IMR-90 (cell line): Measurements from ENCODE around the gene UBR1. TPM values are rescaled to one million over a fixed set of nuclear protein-coding genes. Genes with fewer than 3 reads are reported as not detected.
A peak's percentile ranks its signal among the peaks of the same experiment; 100 is the strongest.
"Not testable (repeated sequence)": the region's sequence is repeated elsewhere in the genome, so short reads cannot be mapped to it uniquely, and the experiment has no call there.

Source experiments
- ATAC-seq: fragments of 200-7000 bp; cut with Tn5 transposase; 2 replicates; pipeline ENCODE4 v1.9.1; 2020; ENCODE audit warnings: low read depth, mild to moderate bottlenecking, moderate library complexity
- BruUV-seq: library from RNA; stranded (reverse); fragments of 400-500 nt; replicated peaks from 2 replicates; lab custom pipeline; 2021; lab: Mats Ljungman, UMichigan
- CTCF ChIA-PET: fragments of 300-600 bp; formaldehyde crosslinking; extraction: SDS; loops from one replicate; lab custom pipeline; 2021; ENCODE audit warnings: antibody characterized with exemption; lab: Yijun Ruan, JAX
- POLR2A ChIA-PET: fragments of 300-600 bp; sonication (Branson Sonifier 250); formaldehyde crosslinking; loops from one replicate; lab custom pipeline; 2022; ENCODE audit warnings: antibody characterized with exemption; ENCODE audit not compliant: unreplicated experiment; lab: Charles Lee
- DNase-seq: peaks from one replicate; pipeline ENCODE4 v3.0.0; 2013
- H2AFZ ChIP-seq: replicated peaks from 2 replicates; pipeline ENCODE3; 2013; ENCODE audit warnings: low read length, mild to moderate bottlenecking; ENCODE audit not compliant: poor library complexity
- H2AK5ac ChIP-seq: 2 replicates; pipeline ENCODE4 v1.6.1; 2013; ENCODE audit warnings: low read depth, low read length, inconsistent platforms
- H2AK9ac ChIP-seq: replicated peaks from 2 replicates; pipeline ENCODE3; 2013; ENCODE audit warnings: mild to moderate bottlenecking, low read depth, low read length, moderate library complexity; ENCODE audit not compliant: poor library complexity
- H2BK120ac ChIP-seq: 2 replicates; pipeline ENCODE4 v1.6.1; 2013; ENCODE audit warnings: low read depth, low read length, inconsistent platforms
- H2BK15ac ChIP-seq: 3 replicates; pipeline ENCODE4 v1.6.1; 2013; ENCODE audit warnings: low read depth, low read length, inconsistent platforms
- H2BK20ac ChIP-seq: 2 replicates; pipeline ENCODE4 v1.6.1; 2013; ENCODE audit warnings: low read depth, mild to moderate bottlenecking, inconsistent platforms, low read length, moderate library complexity
- H2BK5ac ChIP-seq: 2 replicates; pipeline ENCODE4 v1.6.1; 2013; ENCODE audit warnings: mild to moderate bottlenecking, low read depth, low read length, inconsistent platforms; ENCODE audit not compliant: poor library complexity, severe bottlenecking
- H3K14ac ChIP-seq: replicated peaks from 2 replicates; pipeline ENCODE4 v1.6.1; 2013; ENCODE audit warnings: low read depth, low read length, inconsistent platforms
- H3K18ac ChIP-seq: 2 replicates; pipeline ENCODE4 v1.6.1; 2013; ENCODE audit warnings: low read depth, low read length, control low read depth
- H3K23ac ChIP-seq: 2 replicates; pipeline ENCODE4 v1.6.1; 2013; ENCODE audit warnings: low read depth, low read length, inconsistent platforms
- H3K27ac ChIP-seq: 2 replicates; pipeline ENCODE4 v1.5.1; 2013; ENCODE audit warnings: mild to moderate bottlenecking, control low read depth, low read length; ENCODE audit not compliant: insufficient read depth
- H3K27me3 ChIP-seq: 2 replicates; pipeline ENCODE4 v1.6.1; 2013; ENCODE audit warnings: low read length; ENCODE audit not compliant: control insufficient read depth, insufficient read depth
- H3K36me3 ChIP-seq: 2 replicates; pipeline ENCODE4 v1.6.1; 2013; ENCODE audit warnings: low read length, mixed read lengths; ENCODE audit not compliant: control insufficient read depth, insufficient read depth
- H3K4ac ChIP-seq: 2 replicates; pipeline ENCODE4 v1.6.1; 2013; ENCODE audit warnings: low read depth, low read length, inconsistent platforms
- H3K4me1 ChIP-seq: 2 replicates; pipeline ENCODE4 v1.6.1; 2013; ENCODE audit warnings: low read length, mixed read lengths; ENCODE audit not compliant: control insufficient read depth, insufficient read depth
- H3K4me2 ChIP-seq: 2 replicates; pipeline ENCODE4 v1.6.1; 2013; ENCODE audit warnings: low read depth, mild to moderate bottlenecking, control low read depth, low read length, moderate library complexity
- H3K4me3 ChIP-seq: 2 replicates; pipeline ENCODE4 v1.5.1; 2013; ENCODE audit warnings: low read depth, mild to moderate bottlenecking, control low read depth, low read length, moderate library complexity; ENCODE audit not compliant: insufficient read depth
- H3K56ac ChIP-seq: 2 replicates; pipeline ENCODE4 v1.6.1; 2013; ENCODE audit warnings: low read length, inconsistent platforms; ENCODE audit not compliant: insufficient read depth; ENCODE audit errors: extremely low read depth
- H3K79me1 ChIP-seq, 2 experiments: 2 replicates each; pipeline ENCODE4 v1.6.1; 2013; ENCODE audit warnings: low read length in 2 of 2, inconsistent platforms in 1 of 2, low read depth in 1 of 2
- H3K9ac ChIP-seq: 2 replicates; pipeline ENCODE4 v1.6.1; 2013; ENCODE audit warnings: low read depth, low read length, control low read depth
- H3K9me1 ChIP-seq: 2 replicates; pipeline ENCODE4 v1.6.1; 2013; ENCODE audit warnings: low read length, inconsistent platforms; ENCODE audit not compliant: insufficient read depth
- H3K9me3 ChIP-seq: 2 replicates; pipeline ENCODE4 v1.6.1; 2013; ENCODE audit warnings: low read length; ENCODE audit not compliant: control insufficient read depth, insufficient read depth
- H4K20me1 ChIP-seq: 2 replicates; pipeline ENCODE4 v1.6.1; 2013; ENCODE audit warnings: low read length, inconsistent platforms; ENCODE audit not compliant: insufficient read depth
- H4K5ac ChIP-seq: 2 replicates; pipeline ENCODE4 v1.6.1; 2013; ENCODE audit warnings: mild to moderate bottlenecking, low read depth, low read length, control low read depth
- H4K8ac ChIP-seq, 2 experiments: 2 replicates each; pipeline ENCODE4 v1.6.1; 2013; ENCODE audit warnings: low read depth in 2 of 2, low read length in 2 of 2, control low read depth in 1 of 2, inconsistent platforms in 1 of 2
- H4K91ac ChIP-seq: 2 replicates; pipeline ENCODE4 v1.6.1; 2013; ENCODE audit warnings: low read depth, low read length, inconsistent platforms; ENCODE audit not compliant: insufficient read depth
- BHLHE40 ChIP-seq: fragments of 150-350 bp; IDR thresholded peaks from 2 replicates; pipeline ENCODE4 v1.6.1; 2016; ENCODE audit warnings: mild to moderate bottlenecking, low read depth, low read length
- CHD1 ChIP-seq: IDR thresholded peaks from 2 replicates; pipeline ENCODE4 v1.6.1; 2012; ENCODE audit warnings: low read depth, low read length, improper control_type of control experiment
- FOS ChIP-seq: fragments of 150-350 bp; IDR thresholded peaks from 2 replicates; pipeline ENCODE4 v1.6.1; 2016; ENCODE audit warnings: low read depth, low read length
- MAFK ChIP-seq: IDR thresholded peaks from 2 replicates; pipeline ENCODE4 v1.6.1; 2012; ENCODE audit warnings: low read depth, low read length, improper control_type of control experiment
- NFE2L2 ChIP-seq: fragments of 150-350 bp; IDR thresholded peaks from 2 replicates; pipeline ENCODE4 v1.6.1; 2016; ENCODE audit warnings: low read depth, mild to moderate bottlenecking, low read length
- RAD21 ChIP-seq: IDR thresholded peaks from 2 replicates; pipeline ENCODE4 v1.6.1; 2012; ENCODE audit warnings: low read length, improper control_type of control experiment
- RCOR1 ChIP-seq: IDR thresholded peaks from 2 replicates; pipeline ENCODE4 v1.6.1; 2012; ENCODE audit warnings: mild to moderate bottlenecking, low read length, improper control_type of control experiment; ENCODE audit not compliant: insufficient replicate concordance
- RFX5 ChIP-seq: IDR thresholded peaks from 2 replicates; pipeline ENCODE4 v1.8.0; 2012; ENCODE audit warnings: low read depth, mild to moderate bottlenecking, low read length, moderate library complexity
- WGBS, 2 experiments: methylation state at CpG; one replicate each; pipeline versions ENCODE4 v1.1.5 to v1.1.7; 2013; ENCODE audit warnings: missing lambda C conversion rate in 2 of 2; ENCODE audit not compliant: insufficient read length in 1 of 2; ENCODE audit errors: extremely low coverage in 2 of 2; 5-methylcytosine and 5-hydroxymethylcytosine counted together
- dilution Hi-C: fragments of 300-500 bp; cut with HindIII; formaldehyde crosslinking; loops from one replicate; pipeline ENCODE4 v1.14.3; 2018; ENCODE audit warnings: low sequenced_read_pairs; ENCODE audit not compliant: unreplicated experiment
- in situ Hi-C: fragments of 300-500 bp; cut with MboI; formaldehyde crosslinking; loops from 3 replicates; pipeline ENCODE4 v1.14.3; 2019; ENCODE audit warnings: low sequenced_read_pairs, inconsistent platforms, mixed read lengths
- intact Hi-C: fragments of 100-400 bp; cut with micrococcal nuclease; formaldehyde crosslinking; loops from 2 replicates; pipeline ENCODE4 v1.10.0; 2022
- polyA plus RNA-seq, 3 experiments: library from polyadenylated mRNA; depleted of rRNA; stranded (reverse); fragments of >200 nt; gene quantifications; 2 replicates each; pipeline ENCODE4 v1.2.3, GENCODE V29; 2012; ENCODE audit warnings: low replicate concordance in 1 of 3
- total RNA-seq: library from RNA; depleted of rRNA; stranded (reverse); fragments of >200 nt; gene quantifications from 2 replicates; pipeline ENCODE4 v1.2.3, GENCODE V29; 2012
- TF ChIP-seq, protein P1 (sequence below): fragments of 150-350 bp; IDR thresholded peaks from 2 replicates; pipeline ENCODE4 v1.6.1; 2016; ENCODE audit warnings: low read depth, mild to moderate bottlenecking, low read length, moderate library complexity, borderline replicate concordance

The UBR1 gene
- total and polyA plus RNA-seq, 2 of the 4 experiments (the other 2 are of a cell fraction): 6.5 to 30.1 TPM

DNA sequence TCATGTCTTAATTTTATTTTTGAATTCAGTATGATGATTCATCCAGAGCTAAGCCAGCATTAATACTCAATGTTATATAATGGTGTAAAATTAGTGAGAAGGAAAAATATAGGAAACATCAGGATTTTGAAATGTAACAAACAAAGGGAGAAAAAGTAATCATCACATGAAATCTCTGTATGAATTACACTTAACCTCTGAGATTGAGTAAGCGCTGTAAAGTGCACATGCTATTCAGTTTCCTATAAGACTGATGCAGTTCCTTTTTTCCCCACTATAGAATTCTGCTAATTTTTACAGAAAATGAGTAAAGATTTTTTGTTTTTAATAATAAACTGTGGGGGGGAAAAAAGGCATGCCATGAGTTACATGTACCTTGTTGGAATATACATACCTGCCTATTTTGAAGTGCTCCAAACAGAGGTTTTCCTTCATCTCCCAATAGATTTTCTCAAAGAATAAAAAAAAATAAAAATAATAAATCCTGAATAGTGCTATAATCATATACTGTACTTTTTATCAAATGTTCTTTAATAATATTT is 121.3 kb downstream of the UBR1 start:
- Histone ChIP-seq H2BK5ac (no peak overlapping the region), H2AK5ac (no peak overlapping the region), H3K9me1 (no peaks in the 10 kb centered on the region), H3K27ac (no peak overlapping the region), H3K14ac (no peak overlapping the region), H3K4me3 (no peak overlapping the region), H2BK120ac (no peak overlapping the region), H4K91ac (no peak overlapping the region), H3K79me1 (no peaks in the 10 kb centered on the region; a peak in 1 of 4 replicates), H4K5ac (no peak overlapping the region), H3K18ac (no peak overlapping the region), H2AFZ (no peak overlapping the region), H2BK20ac (no peak overlapping the region), H3K9ac (no peak overlapping the region), H3K9me3 (no peaks in the 10 kb centered on the region), H3K4ac (no peak overlapping the region), H4K8ac (no peak overlapping the region), H3K4me1 (no peaks in the 10 kb centered on the region), H3K27me3 (no peaks in the 10 kb centered on the region), H4K20me1 (no peaks in the 10 kb centered on the region), H2AK9ac (no peak overlapping the region), H3K23ac (no peak overlapping the region), H3K56ac (no peak overlapping the region), H2BK15ac (no peak overlapping the region), H3K36me3 (peaks cover 24% of the 10 kb centered on the region), H3K4me2 (no peak overlapping the region)
- BruUV-seq: no TSS peak
- DNase-seq (no peak), ATAC-seq (no peak)
- WGBS, 2 experiments: no CpG with 5 or more reads among the region's 1 CpG
- dilution Hi-C loops (no loop called here), intact Hi-C loops (loop anchor here (5.0 kb wide), 1 partner anchor 38 kb away; no protein-coding TSS in a partner anchor), in situ Hi-C loops (no loop called here)
- no peak for TF ChIP-seq FOS
- TF ChIP-seq, protein P1, sequence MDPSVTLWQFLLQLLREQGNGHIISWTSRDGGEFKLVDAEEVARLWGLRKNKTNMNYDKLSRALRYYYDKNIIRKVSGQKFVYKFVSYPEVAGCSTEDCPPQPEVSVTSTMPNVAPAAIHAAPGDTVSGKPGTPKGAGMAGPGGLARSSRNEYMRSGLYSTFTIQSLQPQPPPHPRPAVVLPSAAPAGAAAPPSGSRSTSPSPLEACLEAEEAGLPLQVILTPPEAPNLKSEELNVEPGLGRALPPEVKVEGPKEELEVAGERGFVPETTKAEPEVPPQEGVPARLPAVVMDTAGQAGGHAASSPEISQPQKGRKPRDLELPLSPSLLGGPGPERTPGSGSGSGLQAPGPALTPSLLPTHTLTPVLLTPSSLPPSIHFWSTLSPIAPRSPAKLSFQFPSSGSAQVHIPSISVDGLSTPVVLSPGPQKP: no peak
- no peak for TF ChIP-seq CHD1
- TF ChIP-seq MAFK: no peak
- no peak for TF ChIP-seq NFE2L2
- no peak for TF ChIP-seq BHLHE40
- TF ChIP-seq RAD21: no peak
- TF ChIP-seq RFX5: no peak
- TF ChIP-seq RCOR1: no peak
- ChIA-PET CTCF (no interaction called here), POLR2A (interaction anchor here (0.6 kb wide), 1 partner anchor 35 kb away, joined by 3 read pairs; no protein-coding TSS in a partner anchor)

DNA sequence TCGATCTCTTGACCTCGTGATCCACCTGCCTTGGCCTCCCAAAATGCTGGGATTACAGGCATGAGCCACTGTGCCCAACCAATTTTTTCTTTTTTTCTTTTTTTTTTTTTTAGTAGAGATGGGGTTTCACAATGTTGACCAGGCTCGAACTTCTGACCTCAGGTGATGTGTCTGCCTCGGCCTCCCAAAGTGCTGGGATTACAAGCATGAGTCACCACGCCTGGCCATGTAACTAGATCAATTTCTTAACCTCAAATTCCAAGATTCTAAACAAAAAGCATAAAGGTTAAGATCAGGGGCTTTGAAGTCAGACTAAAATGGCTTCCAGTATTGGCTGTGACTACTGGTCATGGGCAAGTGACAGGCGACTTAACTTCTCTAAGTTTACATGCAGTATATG is 126.7 kb downstream of the UBR1 start:
- POLR2A ChIA-PET, H2BK5ac ChIP-seq, H4K8ac ChIP-seq, H3K4me2 ChIP-seq, H3K56ac ChIP-seq, H3K9me1 ChIP-seq, ATAC-seq, H4K5ac ChIP-seq, intact Hi-C loops, H2AFZ ChIP-seq, in situ Hi-C loops, H3K18ac ChIP-seq, H4K20me1 ChIP-seq, BruUV-seq, H3K27ac ChIP-seq, H3K9me3 ChIP-seq, H4K91ac ChIP-seq, CTCF ChIA-PET, H2AK5ac ChIP-seq, H3K79me1 ChIP-seq, dilution Hi-C loops, H2BK15ac ChIP-seq, H3K27me3 ChIP-seq, H3K9ac ChIP-seq, H3K14ac ChIP-seq, H2AK9ac ChIP-seq, H2BK20ac ChIP-seq, H2BK120ac ChIP-seq, H3K4me3 ChIP-seq, H3K23ac ChIP-seq, H3K4ac ChIP-seq, H3K4me1 ChIP-seq: not testable (repeated sequence)
- H3K36me3 ChIP-seq: peaks cover 22% of the 10 kb centered on the region
- peak; percentile 8 for DNase-seq
- no CpG with 5 or more reads among the region's 6 CpGs for WGBS, 2 experiments
